HepG2 (cell line): Measurements from ENCODE around the gene TBC1D20. TPM values are rescaled to one million over a fixed set of nuclear protein-coding genes. Genes with fewer than 3 reads are reported as not detected.

Experiments
- BORCS8-MEF2B ChIP-seq: sonication (generic); formaldehyde crosslinking; IDR thresholded peaks from 2 replicates; pipeline ENCODE4 v1.8.0; 2022; ENCODE audit warnings: mild to moderate bottlenecking, missing genetic modification reagents
- CC2D1A ChIP-seq: sonication (generic); formaldehyde crosslinking; IDR thresholded peaks from 2 replicates; pipeline ENCODE4 v1.8.1; 2023; ENCODE audit warnings: mild to moderate bottlenecking, missing genetic modification reagents
- FOSL2 ChIP-seq: sonication (generic); formaldehyde crosslinking; IDR thresholded peaks from 2 replicates; pipeline ENCODE4 v1.4.0; 2020; ENCODE audit warnings: missing genetic modification reagents
- FOXA3 ChIP-seq: IDR thresholded peaks from 2 replicates; pipeline ENCODE4 v1.6.1; 2016; ENCODE audit warnings: missing genetic modification reagents, missing compliant biosample characterization
- GATAD1 ChIP-seq: IDR thresholded peaks from 2 replicates; pipeline ENCODE4 v1.6.1; 2016; ENCODE audit warnings: missing genetic modification reagents, missing compliant biosample characterization
- HNF4A ChIP-seq: sonication (generic); formaldehyde crosslinking; IDR thresholded peaks from 2 replicates; pipeline ENCODE4 v1.4.0; 2020; ENCODE audit warnings: missing genetic modification reagents
- HNRNPL ChIP-seq: fragments of 200-400 bp; formaldehyde crosslinking; IDR thresholded peaks from 2 replicates; pipeline ENCODE4 v1.6.1; 2017; ENCODE audit warnings: mild to moderate bottlenecking, low read depth, low read length
- HOXA7 ChIP-seq: sonication (generic); formaldehyde crosslinking; IDR thresholded peaks from 2 replicates; pipeline ENCODE4 v1.8.1; 2022; ENCODE audit warnings: mild to moderate bottlenecking, missing genetic modification reagents, moderate library complexity
- KDM5B ChIP-seq: sonication (generic); formaldehyde crosslinking; IDR thresholded peaks from 2 replicates; pipeline ENCODE4 v1.4.0; 2020; ENCODE audit warnings: missing genetic modification reagents, mild to moderate bottlenecking, borderline replicate concordance
- KLF11 ChIP-seq: IDR thresholded peaks from 2 replicates; pipeline ENCODE4 v1.6.1; 2016; ENCODE audit warnings: missing compliant biosample characterization
- KLF13 ChIP-seq: sonication (generic); formaldehyde crosslinking; IDR thresholded peaks from 2 replicates; pipeline ENCODE4 v1.4.0; 2020; ENCODE audit warnings: mild to moderate bottlenecking, missing genetic modification reagents
- MAFF ChIP-seq: IDR thresholded peaks from 2 replicates; pipeline ENCODE4 v1.6.1; 2011; ENCODE audit warnings: low read depth, low read length, improper control_type of control experiment
- SMAD3 ChIP-seq: sonication (generic); formaldehyde crosslinking; IDR thresholded peaks from 2 replicates; pipeline ENCODE4 v1.4.0; 2020; ENCODE audit warnings: missing genetic modification reagents
- TIGD3 ChIP-seq: sonication (generic); formaldehyde crosslinking; IDR thresholded peaks from 2 replicates; pipeline ENCODE4 v1.5.1; 2020; ENCODE audit warnings: mild to moderate bottlenecking, missing genetic modification reagents, borderline replicate concordance
- U2AF1 ChIP-seq: fragments of 200-400 bp; formaldehyde crosslinking; optimal IDR thresholded peaks from 2 replicates; pipeline ENCODE3; 2017; ENCODE audit warnings: mild to moderate bottlenecking, low read depth, low read length
- ZKSCAN1 ChIP-seq: fragments of 150-350 bp; IDR thresholded peaks from 2 replicates; pipeline ENCODE4 v1.6.1; 2014; ENCODE audit warnings: low read length
- ZNF101 ChIP-seq: sonication (generic); formaldehyde crosslinking; IDR thresholded peaks from 2 replicates; pipeline ENCODE4 v1.4.0; 2020; ENCODE audit warnings: mild to moderate bottlenecking, low read depth, missing genetic modification reagents, borderline replicate concordance
- ZNF234 ChIP-seq: sonication (generic); formaldehyde crosslinking; conservative IDR thresholded peaks from 2 replicates; pipeline ENCODE4 v1.5.1; 2020; ENCODE audit warnings: mild to moderate bottlenecking, missing genetic modification reagents
- ZNF280B ChIP-seq: sonication (generic); formaldehyde crosslinking; IDR thresholded peaks from 2 replicates; pipeline ENCODE4 v1.5.0; 2020; ENCODE audit warnings: missing genetic modification reagents, mild to moderate bottlenecking, borderline replicate concordance
- ZNF337 ChIP-seq: sonication (generic); formaldehyde crosslinking; IDR thresholded peaks from 2 replicates; pipeline ENCODE4 v1.5.1; 2020; ENCODE audit warnings: missing genetic modification reagents, low read depth, mild to moderate bottlenecking, borderline replicate concordance
- ZNF510 ChIP-seq: sonication (generic); formaldehyde crosslinking; IDR thresholded peaks from 2 replicates; pipeline ENCODE4 v1.4.0; 2020; ENCODE audit warnings: low read depth, mild to moderate bottlenecking, missing genetic modification reagents
- ZNF570 ChIP-seq: sonication (generic); formaldehyde crosslinking; IDR thresholded peaks from 2 replicates; pipeline ENCODE4 v1.4.0; 2020; ENCODE audit warnings: mild to moderate bottlenecking, missing genetic modification reagents, borderline replicate concordance
- ZNF589 ChIP-seq: sonication (generic); formaldehyde crosslinking; conservative IDR thresholded peaks from 2 replicates; pipeline ENCODE4 v1.8.0; 2022; ENCODE audit warnings: mild to moderate bottlenecking, moderate library complexity, missing genetic modification reagents
- ZNF616 ChIP-seq: sonication (generic); formaldehyde crosslinking; IDR thresholded peaks from 2 replicates; pipeline ENCODE4 v1.5.0; 2020; ENCODE audit warnings: low read depth, mild to moderate bottlenecking, missing genetic modification reagents
- ZNF670 ChIP-seq: sonication (generic); formaldehyde crosslinking; IDR thresholded peaks from 2 replicates; pipeline ENCODE4 v1.8.0; 2022; ENCODE audit warnings: mild to moderate bottlenecking, missing genetic modification reagents, borderline replicate concordance
- polyA plus RNA-seq, 8 experiments: library from polyadenylated mRNA; depleted of rRNA in 3 of 8; stranded (reverse) in 7 of 8; unstranded in 1 of 8; fragments of >200 nt; fragmentation: Illumina TruSeq in 4 of 8; extraction: Trizol in 4 of 8; gene quantifications; 2 replicates each; pipeline versions ENCODE4 v1.2.1 to v1.2.3, GENCODE V29; 2011 to 2016; ENCODE audit warnings: low read depth in 4 of 8, missing spikeins in 1 of 8, mixed read lengths in 1 of 8; ENCODE audit not compliant: insufficient read depth in 1 of 8
- total RNA-seq, 5 experiments: library from RNA; depleted of rRNA; stranded (reverse); fragments of >200 nt; fragmentation: Illumina TruSeq; extraction: Trizol; gene quantifications; 2 replicates each; pipeline ENCODE4 v1.2.3, GENCODE V29; 2016; ENCODE audit warnings: low read depth in 1 of 5
- TF ChIP-seq, protein P1 (sequence below): sonication (generic); formaldehyde crosslinking; IDR thresholded peaks from 2 replicates; pipeline ENCODE4 v1.8.1; 2023; ENCODE audit warnings: missing genetic modification reagents, mild to moderate bottlenecking, borderline replicate concordance
- TF ChIP-seq, protein P2 (sequence below): sonication (generic); formaldehyde crosslinking; IDR thresholded peaks from 2 replicates; pipeline ENCODE4 v1.4.0; 2020; ENCODE audit warnings: missing genetic modification reagents

Gene TBC1D20
- total and polyA plus RNA-seq, 2 of the 13 experiments (the other 11 are each of a cell fraction or from before 2014, with no cell fraction given) = 36.6 to 47.1 TPM

- TF ChIP-seq ZNF101 (CRISPR knock-in tag) = no peak
- TF ChIP-seq FOSL2 (CRISPR knock-in tag) = peak; percentile 73
- TF ChIP-seq U2AF1 = peak; percentile 61
- TF ChIP-seq BORCS8-MEF2B (CRISPR knock-in tag) = peak; percentile 86
- peak; percentile 88; the same call in 1 of the 2 replicates for TF ChIP-seq ZNF670 (CRISPR knock-in tag)
- peak; percentile 44; the same call in 1 of the 2 replicates for TF ChIP-seq HNRNPL
- peak; percentile 68; the same call in 1 of the 2 replicates for TF ChIP-seq ZNF616 (CRISPR knock-in tag)
- TF ChIP-seq ZNF280B (CRISPR knock-in tag) = peak; percentile 85
- TF ChIP-seq SMAD3 (CRISPR knock-in tag) = peak; percentile 92
- no peak for TF ChIP-seq CC2D1A (CRISPR knock-in tag)
- TF ChIP-seq, protein P1, sequence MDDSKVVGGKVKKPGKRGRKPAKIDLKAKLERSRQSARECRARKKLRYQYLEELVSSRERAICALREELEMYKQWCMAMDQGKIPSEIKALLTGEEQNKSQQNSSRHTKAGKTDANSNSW = peak; percentile 33; the same call in 1 of the 2 replicates
- no peak for TF ChIP-seq ZNF337 (CRISPR knock-in tag)
- TF ChIP-seq ZNF510 (CRISPR knock-in tag) = peak; percentile 78; the same call in 1 of the 2 replicates
- TF ChIP-seq, protein P2, sequence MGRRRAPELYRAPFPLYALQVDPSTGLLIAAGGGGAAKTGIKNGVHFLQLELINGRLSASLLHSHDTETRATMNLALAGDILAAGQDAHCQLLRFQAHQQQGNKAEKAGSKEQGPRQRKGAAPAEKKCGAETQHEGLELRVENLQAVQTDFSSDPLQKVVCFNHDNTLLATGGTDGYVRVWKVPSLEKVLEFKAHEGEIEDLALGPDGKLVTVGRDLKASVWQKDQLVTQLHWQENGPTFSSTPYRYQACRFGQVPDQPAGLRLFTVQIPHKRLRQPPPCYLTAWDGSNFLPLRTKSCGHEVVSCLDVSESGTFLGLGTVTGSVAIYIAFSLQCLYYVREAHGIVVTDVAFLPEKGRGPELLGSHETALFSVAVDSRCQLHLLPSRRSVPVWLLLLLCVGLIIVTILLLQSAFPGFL (CRISPR knock-in tag) = 0 out of 2 replicates have a peak, but pooled peaks have one; percentile 42
- TF ChIP-seq KLF11 (CRISPR knock-in tag) = peak; percentile 73; the same call in 1 of the 2 replicates
- TF ChIP-seq KDM5B (CRISPR knock-in tag) = peak; percentile 91
- TF ChIP-seq TIGD3 = no peak; the same call in 1 of the 2 replicates
- TF ChIP-seq ZNF589 = no peak; the same call in 1 of the 2 replicates
- TF ChIP-seq GATAD1 (CRISPR knock-in tag) = no peak
- TF ChIP-seq ZKSCAN1 = no peak
- no peak for TF ChIP-seq KLF13 (CRISPR knock-in tag)
- TF ChIP-seq MAFF = no peak
- no peak for TF ChIP-seq ZNF570 (CRISPR knock-in tag)
- TF ChIP-seq HNF4A (CRISPR knock-in tag) = peak; percentile 62; the same call in 1 of the 2 replicates
- TF ChIP-seq ZNF234 (CRISPR knock-in tag) = no peak
- TF ChIP-seq FOXA3 (CRISPR knock-in tag) = peak; percentile 73
- TF ChIP-seq HOXA7 (CRISPR knock-in tag) = no peak
Observed at GRCh38 chr20:407133-407952, 55.0 kb downstream of the TBC1D20 start (continued).
